ENCODE measurements around the gene TGM3.

Gene TGM3

GRCh38 chr20:2379511-2380229, 83.9 kb downstream of the TGM3 start:
- no peak for DNase-seq (ENCODE audit: low read depth, low spot score)

GRCh38 chr20:2380601-2381000, 84.8 kb downstream of the TGM3 start, which contains the start of gene TGM6:
TSS of gene TGM6 (plus strand) at chr20:2380901. CDS start at chr20:2380969, 68 bp downstream.
- DNase-seq (ENCODE audit: low read depth, low spot score): no peak

DNA sequence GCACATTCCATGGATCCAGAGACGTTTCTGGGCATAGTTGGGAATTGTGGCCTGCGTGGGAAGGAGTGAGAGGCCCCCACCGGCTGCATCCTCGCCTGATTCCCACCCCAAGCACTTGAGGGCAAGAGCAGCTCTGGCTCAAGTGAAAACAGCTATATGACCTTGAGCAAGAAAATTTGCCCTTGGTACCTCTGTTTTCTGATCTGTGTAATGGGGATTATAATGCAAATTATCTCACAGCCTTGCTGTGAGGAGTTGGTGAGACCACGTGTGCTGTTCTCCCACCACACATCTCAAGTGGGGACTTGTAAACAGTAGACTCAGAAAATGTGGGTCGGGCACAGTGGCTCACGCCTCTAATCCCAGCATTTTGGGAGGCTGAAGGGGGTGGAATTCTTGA, 85.5 kb downstream of the TGM3 start:
- no peak for DNase-seq (ENCODE audit: low read depth, low spot score)

GRCh38 chr20:2382833-2383232, 87.0 kb downstream of the TGM3 start:
- DNase-seq (ENCODE audit: low read depth, low spot score): no peak

GRCh38 chr20:2385026-2385425, 89.2 kb downstream of the TGM3 start:
- DNase-seq (ENCODE audit: low read depth, low spot score): no peak

- DNase-seq (ENCODE audit: low read depth, low spot score): no peak
These were observed 89.7 kb downstream of the TGM3 start for GRCh38 chr20:2385496-2385895.

DNA sequence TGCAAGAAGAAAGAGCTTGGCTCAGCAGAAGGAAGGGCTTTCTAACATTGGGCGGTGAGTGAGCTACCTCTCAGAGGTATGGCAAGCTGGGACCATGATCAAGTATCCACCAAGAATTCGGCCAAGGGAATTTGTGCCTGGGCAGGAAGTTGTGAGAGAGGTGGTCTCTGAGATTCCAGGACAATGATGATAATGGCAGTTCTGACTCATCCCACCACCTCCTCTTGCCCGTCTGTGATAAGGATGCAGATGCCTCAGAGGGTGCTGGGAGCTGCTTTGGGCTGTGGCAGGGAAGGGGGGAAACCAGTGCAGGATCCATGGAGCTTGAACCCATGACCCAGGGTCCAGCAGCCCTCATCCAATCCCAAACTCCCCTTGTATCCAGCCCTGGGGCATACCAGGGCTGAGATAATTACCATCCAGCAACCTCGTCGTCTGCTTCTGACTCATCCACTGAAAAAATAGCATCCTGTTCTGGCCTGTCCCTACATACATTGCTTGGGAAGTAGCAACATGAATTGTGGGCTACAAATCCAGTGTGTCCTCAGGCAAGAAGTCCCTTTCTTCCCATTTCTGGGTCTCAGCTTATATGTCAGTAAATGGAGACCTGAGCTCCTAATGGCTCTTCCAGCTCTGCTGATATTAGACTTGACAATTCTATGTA, 90.8 kb downstream of the TGM3 start:
- DNase-seq (ENCODE audit: low read depth, low spot score): no peak

DNA sequence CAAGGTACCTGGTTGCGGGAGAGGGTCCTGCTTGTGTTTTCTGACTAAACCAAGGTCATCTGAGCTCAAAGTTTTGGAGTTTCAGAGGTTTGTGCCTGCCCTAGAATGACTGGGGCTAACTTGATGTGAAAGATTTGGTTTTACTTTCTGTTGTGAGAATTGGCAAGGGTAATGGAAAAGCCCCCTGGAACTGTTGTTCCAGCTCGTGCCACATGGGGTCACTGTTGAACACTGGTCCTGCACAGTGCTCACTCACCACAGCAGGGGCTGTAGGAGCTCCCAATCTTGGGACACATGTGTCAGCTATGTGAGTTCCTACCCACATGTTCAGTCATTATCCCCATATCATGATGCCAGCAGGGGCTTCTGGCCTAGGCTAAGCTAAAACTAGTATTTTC, 91.4 kb downstream of the TGM3 start:
- DNase-seq (ENCODE audit: low read depth, low spot score): peak; percentile 14

DNA sequence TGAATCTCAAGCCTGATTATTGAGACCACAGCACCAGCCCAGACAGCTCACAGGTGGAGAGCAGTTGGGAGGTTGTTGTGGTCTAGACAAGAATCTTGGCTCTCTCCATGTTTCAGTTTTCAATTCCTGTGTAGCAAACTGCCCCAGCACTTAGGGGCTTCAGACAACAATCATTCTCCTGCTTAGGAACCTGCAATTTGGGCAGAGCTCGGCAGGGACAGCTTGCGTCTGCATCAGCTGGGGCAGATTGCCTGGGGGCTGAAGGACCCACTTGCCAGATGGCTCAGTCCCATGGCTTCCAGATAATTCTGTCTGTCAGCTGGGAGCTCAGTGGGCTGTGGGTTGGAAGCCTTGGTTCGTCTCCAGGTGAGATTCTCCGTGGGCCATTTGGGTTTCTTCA, 91.8 kb downstream of the TGM3 start:
- no peak for DNase-seq (ENCODE audit: low read depth, low spot score)

Data from activated naive CD8-positive, alpha-beta T cell treated with anti-CD3 and anti-CD28 coated beads, Interleukin-2, amount 50 U/mL, for 16 hours (primary cell).